22Rv1 (cell line): Measurements from ENCODE around the gene HLA-F.

ENCODE experiments used
- CTCF ChIP-seq: fragments of 450-650 bp; IDR thresholded peaks from 2 replicates; pipeline ENCODE4 v1.5.1; 2017; ENCODE audit warnings: mild to moderate bottlenecking
- ZFX ChIP-seq: fragments of 450-650 bp; IDR thresholded peaks from 2 replicates; pipeline ENCODE4 v1.6.1; 2017; ENCODE audit warnings: antibody characterized with exemption, borderline replicate concordance

- no peak for TF ChIP-seq CTCF
- TF ChIP-seq ZFX, result no peak
These were observed 47.1 kb downstream of the HLA-F start for GRCh38 chr6:29770306-29770705.
